Activated naive CD4-positive, alpha-beta T cell treated with Interleukin-2 at 50 U/mL for 16 hours (primary cell): ENCODE results near the gene STXBP4.

Experiments used
- DNase-seq: peaks from one replicate; pipeline ENCODE4 v3.0.0-alpha.2; 2020

The STXBP4 gene

GRCh38 chr17:55133583-55133982 lies 165.0 kb downstream of the STXBP4 start:
- DNase-seq: no peak

- no peak for DNase-seq
Observed at GRCh38 chr17:55134486-55135157, 166.1 kb downstream of the STXBP4 start.

DNA sequence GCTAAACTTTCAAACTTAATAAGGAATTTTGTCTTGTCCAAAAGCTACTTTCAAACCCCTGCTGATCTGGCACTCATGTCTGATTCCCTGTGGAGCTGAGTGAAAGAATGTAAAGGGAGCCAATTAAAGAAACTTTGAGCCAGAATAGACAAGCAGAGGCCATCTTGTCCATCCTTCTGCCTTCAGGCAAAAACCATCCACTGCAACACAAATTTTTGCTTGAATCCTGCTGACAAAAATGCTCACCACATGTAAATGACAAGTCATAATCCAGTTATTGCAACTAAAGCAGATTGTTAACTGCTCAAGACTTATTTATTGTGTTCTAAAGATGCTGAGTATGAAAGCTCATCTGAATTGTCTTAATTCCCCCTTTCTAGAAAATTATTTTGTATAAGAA lies 172.2 kb downstream of the STXBP4 start:
- no peak for DNase-seq

- no peak for DNase-seq
Observed at GRCh38 chr17:55144518-55144917, 176.0 kb downstream of the STXBP4 start.

GRCh38 chr17:55149485-55149884 lies 180.9 kb downstream of the STXBP4 start:
- no peak for DNase-seq

- no peak for DNase-seq
Observed at GRCh38 chr17:55152236-55152635, 183.7 kb downstream of the STXBP4 start.

DNA sequence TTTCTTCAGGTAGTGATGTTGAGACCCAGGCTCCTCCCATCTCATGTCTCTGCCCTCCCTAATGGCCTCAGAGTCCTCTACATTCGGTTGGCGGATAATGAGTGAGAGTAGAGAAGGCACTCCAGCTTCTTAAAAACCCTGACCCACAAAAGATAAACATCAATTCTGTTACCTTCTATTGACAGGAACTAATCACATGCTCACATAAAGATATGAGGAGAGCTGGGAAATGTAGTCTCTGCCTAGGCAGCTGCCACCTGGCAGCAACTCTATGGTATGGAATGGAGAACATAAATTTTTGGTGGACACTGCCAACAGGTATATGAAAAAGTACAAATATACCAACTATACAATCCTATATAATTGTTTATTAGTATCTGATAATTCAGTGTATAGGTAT lies 185.5 kb downstream of the STXBP4 start:
- DNase-seq: no peak

GRCh38 chr17:55155856-55156560 lies 187.4 kb downstream of the STXBP4 start:
- no peak for DNase-seq

GRCh38 chr17:55157165-55157564 lies 188.6 kb downstream of the STXBP4 start:
- no peak for DNase-seq

GRCh38 chr17:55158439-55158838 lies 189.9 kb downstream of the STXBP4 start:
- no peak for DNase-seq

DNA sequence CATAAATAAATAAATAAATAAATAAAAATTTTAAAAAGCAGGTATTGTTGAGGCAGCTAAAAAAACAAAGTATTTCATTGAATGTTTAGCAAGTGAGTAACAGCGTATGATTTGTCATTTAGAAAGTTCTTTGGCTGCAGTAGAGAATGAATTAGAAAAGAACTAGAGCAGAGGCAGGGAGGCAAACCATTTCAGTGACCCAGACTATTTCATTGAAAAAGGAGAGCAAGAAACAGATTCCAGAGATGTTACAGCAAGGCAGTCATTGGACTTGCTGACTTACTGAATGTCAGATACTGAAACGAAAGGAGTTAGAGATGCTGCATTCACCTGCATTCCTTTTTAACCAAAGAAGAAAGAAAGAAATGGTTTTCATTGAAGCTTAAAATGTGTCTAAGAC lies 190.7 kb downstream of the STXBP4 start:
- DNase-seq: no peak

DNA sequence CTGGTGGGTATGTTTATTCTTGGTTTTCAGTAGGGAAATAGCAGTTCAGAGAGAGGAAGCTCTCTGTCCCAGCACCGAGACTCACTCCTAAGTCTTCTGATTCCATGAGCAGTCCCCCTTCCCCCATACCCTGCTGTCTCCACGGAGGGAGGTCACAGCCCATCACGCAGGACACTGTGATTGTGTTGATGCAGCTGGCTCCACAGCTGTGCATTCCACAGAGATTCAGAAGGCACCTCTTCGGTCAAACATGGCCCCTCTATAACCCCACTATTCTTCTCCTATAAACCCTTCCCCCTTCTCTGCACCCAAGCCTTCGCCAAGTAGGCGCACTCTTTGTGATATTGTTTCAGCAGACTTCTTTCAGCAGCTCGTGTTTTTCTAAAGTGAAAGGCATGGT lies 191.9 kb downstream of the STXBP4 start:
- no peak for DNase-seq

GRCh38 chr17:55161935-55162555 lies 193.5 kb downstream of the STXBP4 start:
- no peak for DNase-seq

DNA sequence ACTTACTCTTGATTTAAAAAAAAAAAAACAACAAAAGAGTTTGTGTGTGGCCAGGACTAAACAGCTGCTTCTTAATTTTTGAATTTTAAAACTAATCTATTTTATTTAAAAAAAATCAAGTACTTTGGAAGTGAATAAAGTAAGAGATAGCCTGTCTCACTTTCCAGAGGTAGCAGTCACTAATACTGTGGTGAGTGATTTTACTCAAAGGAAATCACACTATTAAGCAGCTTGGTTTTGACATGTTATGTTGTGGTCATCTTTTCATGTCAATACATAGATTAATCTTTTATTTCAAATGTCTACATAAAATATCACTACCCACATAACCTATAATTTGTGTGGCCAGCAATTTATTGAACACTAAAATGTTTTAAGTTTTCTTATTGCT lies 194.0 kb downstream of the STXBP4 start:
- DNase-seq: no peak

- DNase-seq: no peak
Observed at GRCh38 chr17:55163408-55163807, 194.8 kb downstream of the STXBP4 start.

- no peak for DNase-seq
Observed at GRCh38 chr17:55166506-55166905, 197.9 kb downstream of the STXBP4 start.

DNA sequence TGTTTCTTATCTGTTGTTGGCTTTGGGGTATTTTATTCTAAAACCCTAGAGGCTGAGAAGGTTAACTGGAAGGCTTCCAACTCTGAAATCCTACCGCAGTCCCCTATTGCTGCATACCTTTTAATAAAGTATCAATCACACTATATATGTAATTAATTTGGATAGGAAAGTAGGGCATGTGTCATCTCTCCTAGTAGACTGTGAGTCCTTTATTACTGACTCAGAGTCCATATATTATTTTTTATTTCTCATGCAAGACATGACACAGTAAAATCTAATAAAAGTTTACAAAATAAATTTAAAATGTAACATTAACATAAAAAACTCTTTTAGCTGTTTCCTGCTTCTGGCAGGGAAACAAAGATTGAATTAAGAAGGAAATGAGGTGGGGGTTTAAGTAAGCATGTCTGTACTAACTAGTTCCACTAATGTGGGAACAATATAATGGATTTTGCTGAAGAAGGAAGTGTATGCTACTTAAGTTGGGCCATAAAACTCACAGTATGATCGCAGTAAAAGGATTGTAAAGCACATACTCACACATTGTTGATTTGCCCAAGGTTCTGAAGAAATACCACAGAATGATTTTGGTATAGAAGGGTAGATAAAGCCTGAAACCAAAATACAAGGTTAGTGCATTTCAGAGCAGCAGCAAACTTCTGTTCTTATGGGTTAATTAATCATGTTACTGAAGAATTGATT lies 198.6 kb downstream of the STXBP4 start:
- no peak for DNase-seq

- DNase-seq: no peak
Observed at GRCh38 chr17:55168958-55169687, 200.6 kb downstream of the STXBP4 start.

DNA sequence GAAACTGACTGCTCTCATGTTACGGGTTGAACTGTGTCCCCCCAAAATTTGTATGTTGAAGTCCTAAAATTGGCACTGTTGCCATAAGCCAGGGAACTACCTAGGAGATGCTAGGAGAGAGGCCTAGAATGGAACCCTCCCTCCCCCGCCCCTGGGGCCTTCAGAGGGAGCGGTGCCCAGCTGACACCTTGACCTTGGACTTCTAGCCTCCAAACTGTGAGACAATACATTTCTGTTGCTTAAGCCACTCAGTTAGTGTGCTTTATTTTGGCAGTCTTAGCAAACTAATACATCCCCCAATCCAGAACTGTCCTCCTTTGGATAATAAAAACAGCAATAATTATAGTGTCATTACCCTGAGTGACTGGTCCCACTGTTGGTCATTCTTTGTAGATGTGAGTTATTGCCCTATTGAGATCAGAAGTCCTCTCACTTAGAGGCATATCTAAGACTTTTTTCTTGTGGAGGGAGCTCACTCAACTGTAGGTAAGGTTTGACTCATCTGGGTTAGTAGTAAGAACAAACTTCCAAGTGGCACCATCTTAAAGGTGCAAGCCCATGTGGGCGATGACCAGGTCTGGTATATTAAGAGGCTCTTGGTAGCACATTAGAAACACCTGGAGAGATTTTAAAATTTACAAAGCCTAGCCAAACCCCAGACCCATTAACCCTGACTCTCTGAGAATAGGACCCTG lies 203.2 kb downstream of the STXBP4 start:
- DNase-seq: no peak

DNA sequence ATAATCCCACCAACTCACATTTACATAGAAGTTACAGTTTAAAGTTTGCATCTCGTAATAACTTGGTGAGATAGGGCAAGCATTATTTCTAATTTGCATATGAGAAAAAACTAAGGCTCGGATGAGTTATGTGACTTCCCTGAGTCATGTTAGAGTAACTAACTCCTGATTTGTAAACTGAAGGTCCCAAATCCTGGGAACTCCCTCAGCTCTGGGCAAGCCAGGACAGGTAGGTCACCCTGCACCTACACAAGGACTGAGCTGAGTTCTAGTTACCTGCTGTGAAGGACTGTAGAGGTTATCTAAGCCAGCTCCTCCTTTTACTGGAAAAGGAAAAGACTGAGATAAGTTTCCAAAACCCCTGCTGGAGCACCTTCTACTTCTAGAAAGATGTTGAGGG lies 204.0 kb downstream of the STXBP4 start:
- no peak for DNase-seq

- DNase-seq: no peak
Observed at GRCh38 chr17:55174133-55174532, 205.6 kb downstream of the STXBP4 start.

- DNase-seq: no peak
Observed at GRCh38 chr17:55175788-55176427, 207.3 kb downstream of the STXBP4 start.
